Inferior parietal cortex (tissue), 1 donor: ENCODE data around the gene E2F3.
A peak's percentile ranks its signal among the peaks of the same experiment; 100 is the strongest.

Experiments
- DNase-seq: peaks from one replicate; pipeline ENCODE4 v3.0.0-alpha.2; 2016; ENCODE audit errors: extremely low spot score

Gene E2F3

DNA sequence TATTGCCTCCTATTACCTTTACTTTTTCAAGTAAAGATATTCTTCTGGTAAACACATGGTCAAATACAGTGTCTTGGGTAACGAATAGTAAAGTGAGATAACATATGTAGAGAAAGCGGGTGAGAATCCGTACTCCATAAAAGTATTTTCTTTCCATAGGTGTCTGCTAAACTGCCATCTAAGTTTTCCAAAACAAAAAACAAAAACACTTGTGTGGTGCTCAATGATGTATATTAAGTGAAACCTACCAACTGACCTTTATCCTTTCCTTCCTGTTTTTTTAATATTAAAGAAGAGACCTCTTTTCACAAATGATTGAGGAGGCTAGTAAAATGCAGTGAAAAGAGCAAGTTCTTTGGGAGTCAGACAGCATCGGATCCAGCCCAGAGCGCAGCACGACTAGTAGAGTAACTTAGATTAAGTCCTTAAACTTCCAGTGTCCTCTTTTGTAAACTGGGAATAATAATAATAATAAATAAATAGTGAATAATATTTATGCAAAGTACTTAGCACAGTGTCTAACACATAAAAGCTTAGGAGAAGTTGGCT, 132.1 kb downstream of the E2F3 start:
- no peak for DNase-seq

DNA sequence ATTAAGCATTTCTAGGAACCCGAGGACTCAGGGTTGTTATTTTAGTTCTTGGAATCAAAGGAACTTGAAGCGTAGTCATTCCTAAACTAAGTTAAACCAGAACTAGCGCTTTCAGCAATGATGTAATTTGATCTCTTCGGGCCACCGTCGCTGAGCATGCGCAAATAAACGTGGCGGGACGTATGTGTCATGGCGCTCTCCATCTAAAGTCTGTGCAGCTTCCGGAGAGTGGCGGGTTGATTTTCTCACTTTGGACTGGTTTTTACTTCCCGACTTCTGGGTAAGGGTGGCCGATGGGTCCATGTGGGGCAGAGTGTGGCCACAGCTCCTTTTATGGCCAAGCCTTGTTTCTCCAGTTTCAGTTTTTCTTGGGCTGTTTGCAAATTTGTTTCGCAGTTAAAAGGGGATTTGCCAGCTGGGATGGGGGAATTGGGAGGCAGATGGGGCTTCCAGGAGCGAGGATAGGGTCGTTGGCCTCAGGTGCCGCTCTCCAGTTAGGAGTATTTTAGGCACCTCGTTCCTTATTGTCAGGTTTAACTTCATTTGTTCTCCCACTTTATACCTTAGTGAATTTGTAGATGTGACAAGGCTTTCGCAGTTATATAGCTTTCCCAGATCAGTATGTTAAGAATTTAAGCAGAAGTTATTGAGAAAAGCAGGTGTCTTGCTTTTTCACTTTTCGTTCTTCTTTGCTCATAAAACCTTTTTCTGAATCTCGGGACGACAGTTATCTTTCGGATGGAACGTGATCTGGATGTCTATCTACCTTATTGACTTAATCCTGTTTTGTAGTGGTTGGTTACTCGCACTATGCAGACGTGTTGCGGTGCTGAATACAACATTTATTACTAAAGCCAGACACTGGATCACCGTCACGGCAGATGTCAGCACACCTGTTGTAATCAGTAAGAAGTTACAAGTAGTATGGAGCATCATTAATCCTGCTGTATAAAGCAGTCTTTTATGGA, 132.9 kb downstream of the E2F3 start, which contains the start of gene CDKAL1:
Gene CDKAL1 (plus strand): TSS at position 163 of the 968 bp plus-strand sequence. CDS start 11,894 bp downstream, outside the sequence.
- peak; percentile 98 for DNase-seq

DNA sequence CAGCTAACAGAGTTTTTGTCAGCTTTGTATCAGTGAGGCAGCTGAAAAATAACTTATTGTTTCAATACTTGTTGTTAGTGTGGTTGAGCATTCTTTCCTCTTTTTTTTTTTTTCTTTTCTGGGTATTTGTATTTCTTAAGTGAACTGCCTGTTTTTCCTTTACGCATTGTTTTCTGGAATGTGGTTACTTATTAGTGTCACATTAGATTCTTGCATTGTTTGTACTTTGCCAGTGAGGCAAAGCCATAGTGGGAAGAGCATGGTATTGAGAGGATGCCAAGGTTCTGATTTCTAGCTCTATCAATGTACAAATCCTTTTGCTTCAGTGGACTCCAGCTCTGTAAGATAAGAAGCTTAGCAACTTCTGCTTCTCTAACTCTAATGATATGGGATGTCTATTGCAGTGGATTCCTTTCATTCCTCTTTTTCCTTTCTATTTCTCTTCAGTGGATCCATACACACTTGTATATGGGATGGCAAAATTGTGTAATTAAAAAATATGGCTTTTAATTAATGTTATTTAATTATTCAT, 136.5 kb downstream of the E2F3 start:
- no peak for DNase-seq

DNA sequence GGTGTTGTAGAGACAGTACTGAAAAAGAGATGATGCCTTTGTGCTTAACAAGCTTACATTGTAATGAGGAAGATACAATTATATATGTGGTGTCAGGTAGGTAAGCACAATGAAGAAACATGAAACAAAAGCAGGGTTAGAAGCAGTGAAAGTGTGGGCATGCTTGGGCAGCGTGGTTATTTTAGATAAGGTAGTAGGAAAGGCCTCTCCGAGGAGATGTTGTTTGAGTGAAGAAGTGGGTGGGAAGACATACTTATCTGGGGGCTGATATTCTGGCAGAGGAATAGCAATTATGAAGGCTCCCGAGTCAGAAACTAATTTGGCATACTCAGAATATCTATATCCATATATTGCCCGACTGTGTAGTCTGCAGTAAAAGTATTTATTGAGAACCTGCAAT, 137.2 kb downstream of the E2F3 start:
- DNase-seq = no peak

DNA sequence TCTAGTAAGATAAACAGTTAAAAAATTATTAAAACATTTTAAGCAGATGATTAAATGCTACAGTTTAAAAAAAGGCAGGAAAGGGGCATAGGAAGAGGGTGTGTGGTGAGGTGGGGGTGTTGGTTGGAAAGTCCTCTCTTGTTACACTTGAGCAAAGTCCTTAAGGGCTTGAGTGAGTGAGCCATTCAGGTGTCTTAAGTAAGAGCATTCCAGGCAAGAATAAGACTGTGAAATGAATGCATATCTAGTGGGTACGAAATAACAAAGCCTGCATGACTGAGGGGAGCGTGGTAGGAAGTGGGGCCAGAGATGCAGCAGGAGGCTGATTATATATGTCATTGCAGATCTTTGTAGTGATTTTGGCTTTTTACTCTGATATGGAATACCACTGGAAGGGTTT, 137.7 kb downstream of the E2F3 start:
- DNase-seq = no peak

DNA sequence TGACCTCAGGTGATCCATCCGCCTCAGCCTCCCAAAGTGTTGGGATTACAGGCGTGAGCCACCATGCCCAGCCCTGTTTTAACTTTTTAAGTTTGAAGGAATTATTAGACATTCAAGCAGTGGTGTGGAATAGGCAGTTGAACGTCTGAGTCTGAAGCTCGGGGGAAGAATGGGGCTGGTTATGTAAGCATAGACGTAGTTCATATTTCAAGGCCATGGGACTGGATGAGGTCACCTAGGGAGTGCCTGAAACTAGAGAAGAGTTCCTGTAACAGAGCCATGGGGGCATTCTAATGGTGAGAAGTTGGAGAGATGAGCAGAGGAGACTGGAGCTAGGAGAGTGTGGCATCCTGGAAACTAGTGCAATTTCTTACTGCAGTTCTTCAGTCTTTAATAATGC, 139.0 kb downstream of the E2F3 start:
- DNase-seq = no peak

DNA sequence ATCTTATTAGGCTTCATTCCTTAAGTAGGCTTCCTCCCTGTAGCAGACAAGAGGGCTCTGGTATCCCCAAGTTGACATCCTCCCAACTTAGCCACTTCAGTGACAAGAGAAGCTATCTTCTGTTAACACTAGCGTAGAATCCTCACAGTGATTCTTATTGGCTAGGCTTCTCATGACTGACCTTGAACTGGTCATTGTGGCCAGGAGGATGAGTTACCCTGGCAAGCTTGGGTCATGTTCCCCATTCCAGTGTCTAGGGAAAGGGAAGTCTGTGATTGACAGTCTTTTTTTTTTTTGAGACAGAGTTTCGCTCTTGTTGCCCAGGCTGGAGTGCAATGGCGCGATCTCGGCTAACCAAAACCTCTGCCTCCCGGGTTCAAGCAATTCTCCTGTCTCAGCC, 139.7 kb downstream of the E2F3 start:
- no peak for DNase-seq

DNA sequence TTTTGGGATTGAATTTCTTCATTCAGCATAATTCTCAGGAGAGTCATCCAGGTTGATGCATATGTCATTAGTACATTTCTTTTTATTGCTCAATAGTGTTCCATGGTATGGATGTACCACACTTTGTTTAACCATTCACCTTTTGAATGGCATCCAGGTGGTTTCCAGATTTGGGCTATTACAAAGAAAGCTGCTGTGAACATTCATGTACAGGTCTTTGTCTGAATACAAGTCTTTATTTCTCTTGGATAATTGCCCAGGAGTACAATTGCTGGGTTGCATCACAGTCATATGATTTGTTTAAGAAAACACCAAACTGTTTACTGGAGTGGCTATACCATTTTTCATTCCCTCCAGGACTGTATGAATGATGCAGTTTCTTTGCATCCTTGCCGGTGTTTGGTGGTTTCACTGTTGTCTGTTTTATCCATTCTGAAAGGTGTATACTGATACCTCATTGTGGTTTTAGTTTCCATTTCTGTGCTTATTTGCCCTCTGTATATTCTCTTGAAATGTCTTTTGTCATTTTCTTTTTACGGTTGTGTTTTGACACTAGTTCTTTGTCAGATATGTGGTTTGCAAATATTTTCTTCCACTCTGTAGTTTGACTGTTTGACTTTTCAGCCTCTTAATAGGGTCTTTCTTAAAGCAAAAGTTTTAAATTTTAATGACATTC, 141.4 kb downstream of the E2F3 start:
- no peak for DNase-seq
